GM18870 (cell line): ENCODE data around the gene FAAP100.

Experiments
- ATAC-seq: cut with Tn5 transposase; IDR thresholded peaks from one replicate; pipeline ENCODE4 v1.9.1; 2021; ENCODE audit warnings: moderate library complexity; ENCODE audit not compliant: unreplicated experiment

Gene FAAP100

GRCh38 chr17:81577278-81578000, 25.3 kb upstream of the FAAP100 start:
- ATAC-seq = no peak

DNA sequence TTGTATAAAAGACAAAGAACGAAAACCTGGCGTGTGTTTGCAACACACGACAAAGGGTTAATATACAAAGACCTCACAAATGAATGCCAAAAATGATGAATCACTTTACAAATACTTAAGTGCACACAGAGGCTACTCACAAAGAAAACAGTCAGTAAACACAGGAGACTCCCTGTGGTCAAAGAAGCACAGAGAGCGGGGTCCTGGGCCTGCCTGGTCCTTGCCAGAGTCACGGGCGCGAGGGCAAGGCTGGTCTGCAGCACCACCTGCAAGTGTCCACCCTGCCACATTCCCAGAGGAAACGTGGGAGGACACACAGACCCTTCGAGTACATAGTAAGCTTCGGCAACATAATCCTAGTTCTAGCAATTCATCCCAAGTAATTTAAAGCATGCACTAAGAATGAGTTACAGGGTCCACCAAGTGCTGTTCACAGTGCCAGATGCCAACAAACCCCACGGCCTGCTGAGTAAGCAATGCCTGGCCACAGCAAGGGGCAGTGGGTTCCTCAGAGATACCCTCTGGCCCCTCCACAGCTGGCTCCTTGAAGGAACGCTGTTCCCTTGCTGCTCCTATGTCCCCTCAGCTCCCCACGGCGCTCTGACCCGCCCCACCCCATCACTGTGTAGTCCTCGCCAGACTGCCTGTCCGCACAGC, 24.6 kb upstream of the FAAP100 start:
- no peak for ATAC-seq

GRCh38 chr17:81575836-81576235, 23.7 kb upstream of the FAAP100 start:
- no peak for ATAC-seq

- no peak for ATAC-seq
Observed at GRCh38 chr17:81574643-81574956, 22.4 kb upstream of the FAAP100 start.

DNA sequence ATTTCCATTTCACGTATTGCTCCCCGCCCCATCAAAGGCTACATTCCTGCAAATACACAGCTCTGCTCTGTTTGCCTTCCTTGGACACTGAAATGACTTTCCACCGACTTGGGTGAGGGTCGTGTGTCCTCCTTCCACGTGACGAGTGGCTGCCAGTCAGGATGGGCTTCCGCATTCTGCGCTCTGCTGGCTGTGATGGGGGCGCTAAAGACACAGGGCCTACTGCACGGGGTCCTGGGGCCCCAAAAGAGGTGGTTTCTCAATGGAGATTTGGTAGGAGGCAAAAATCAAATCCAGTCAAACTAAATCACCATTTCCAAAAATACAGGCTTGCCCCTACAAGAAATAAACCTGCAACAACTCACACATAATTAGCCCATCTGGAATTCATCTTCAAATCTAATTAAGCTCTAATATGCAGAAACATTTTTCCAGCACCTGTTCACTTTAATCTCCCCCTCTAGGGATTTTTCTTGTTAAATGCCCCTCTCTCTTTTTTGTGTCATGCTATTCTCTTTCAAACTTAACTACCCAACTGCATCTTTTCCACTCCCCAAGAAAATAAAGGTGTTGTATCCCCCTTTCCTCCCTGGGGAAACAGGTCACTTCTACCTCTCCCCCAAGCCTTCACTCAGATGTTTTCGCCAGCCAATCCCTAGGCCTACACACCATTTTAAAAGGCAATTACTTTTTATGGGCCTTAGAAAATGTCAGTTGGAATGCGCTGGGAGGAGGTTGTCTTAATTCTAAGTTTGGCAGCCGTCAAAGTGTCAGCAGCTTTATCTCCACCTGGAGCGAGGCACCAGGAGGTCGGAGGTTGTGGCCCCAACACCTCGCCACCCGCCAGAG, 21.9 kb upstream of the FAAP100 start:
- ATAC-seq = no peak

DNA sequence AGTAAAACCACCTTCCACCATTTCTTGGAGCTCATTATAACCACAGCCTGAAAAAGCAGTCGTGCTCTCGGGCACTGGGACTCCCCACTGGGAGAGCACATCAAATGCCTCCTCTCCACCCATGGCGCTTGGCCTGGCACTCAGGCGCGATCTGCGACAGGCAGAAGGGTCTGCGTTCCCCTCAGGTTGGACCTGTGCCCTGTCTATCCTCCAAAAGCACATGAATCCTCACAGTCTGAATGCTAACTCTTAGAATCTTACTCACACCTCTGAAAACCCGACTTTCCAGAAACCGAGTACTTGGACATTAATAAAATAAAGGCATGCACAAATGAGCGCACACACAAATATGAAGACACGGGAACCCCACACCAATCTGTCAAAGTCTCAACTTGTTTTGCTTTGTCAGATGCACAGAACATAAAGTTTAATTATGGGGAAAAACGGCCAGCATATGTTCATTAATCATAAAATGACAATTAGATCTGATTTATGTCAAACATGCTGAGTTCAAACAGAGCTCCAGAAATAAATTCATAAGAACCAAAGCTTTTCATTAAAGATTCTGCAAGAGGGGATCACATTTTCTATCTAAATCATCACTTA, 20.5 kb upstream of the FAAP100 start:
- no peak for ATAC-seq

GRCh38 chr17:81570964-81571363, 18.8 kb upstream of the FAAP100 start:
- ATAC-seq = no peak

- ATAC-seq = no peak
Observed at GRCh38 chr17:81569986-81570514, 17.9 kb upstream of the FAAP100 start.

DNA sequence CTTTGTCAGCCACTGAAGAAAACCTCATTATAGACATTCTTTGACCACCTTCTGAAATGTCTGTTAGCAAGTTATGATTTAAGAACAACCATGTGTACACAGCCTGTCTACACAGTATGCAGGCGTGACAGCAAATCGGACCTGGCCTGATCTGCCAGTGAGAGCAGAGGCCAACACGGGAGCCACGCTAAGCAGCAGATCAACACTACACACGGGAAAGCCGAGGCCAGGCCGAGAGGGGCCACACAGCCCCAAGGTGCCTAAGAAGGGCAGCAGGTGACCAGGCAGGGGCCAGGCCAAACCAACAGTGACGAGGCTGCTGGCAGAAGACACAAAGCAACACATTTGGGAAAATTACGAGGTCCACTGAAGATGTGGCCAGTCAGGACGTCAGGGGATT, 16.3 kb upstream of the FAAP100 start:
- ATAC-seq = no peak

DNA sequence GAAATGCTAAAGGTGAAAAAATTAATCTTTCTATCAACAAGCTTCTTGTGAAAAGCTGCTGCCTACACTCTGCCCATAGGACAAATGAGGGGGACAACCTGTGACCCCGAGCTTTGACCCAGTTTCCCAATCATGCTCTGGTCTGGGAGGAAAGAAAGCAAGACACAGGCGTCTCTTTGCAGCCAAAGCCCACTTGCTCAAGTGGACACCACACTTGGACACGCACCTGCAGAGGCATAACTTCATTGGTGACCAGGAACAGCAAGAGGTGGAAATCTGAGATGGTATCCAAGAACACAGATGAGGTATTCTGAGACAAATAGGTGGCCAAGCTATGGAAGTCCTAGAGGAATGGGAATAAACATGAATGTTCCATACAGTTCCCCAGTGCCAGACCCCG, 15.0 kb upstream of the FAAP100 start:
- ATAC-seq = no peak

- no peak for ATAC-seq
Observed at GRCh38 chr17:81566461-81567126, 14.4 kb upstream of the FAAP100 start.

GRCh38 chr17:81565231-81565630, 13.1 kb upstream of the FAAP100 start:
- no peak for ATAC-seq

- ATAC-seq = no peak
Observed at GRCh38 chr17:81564778-81565177, 12.6 kb upstream of the FAAP100 start.

DNA sequence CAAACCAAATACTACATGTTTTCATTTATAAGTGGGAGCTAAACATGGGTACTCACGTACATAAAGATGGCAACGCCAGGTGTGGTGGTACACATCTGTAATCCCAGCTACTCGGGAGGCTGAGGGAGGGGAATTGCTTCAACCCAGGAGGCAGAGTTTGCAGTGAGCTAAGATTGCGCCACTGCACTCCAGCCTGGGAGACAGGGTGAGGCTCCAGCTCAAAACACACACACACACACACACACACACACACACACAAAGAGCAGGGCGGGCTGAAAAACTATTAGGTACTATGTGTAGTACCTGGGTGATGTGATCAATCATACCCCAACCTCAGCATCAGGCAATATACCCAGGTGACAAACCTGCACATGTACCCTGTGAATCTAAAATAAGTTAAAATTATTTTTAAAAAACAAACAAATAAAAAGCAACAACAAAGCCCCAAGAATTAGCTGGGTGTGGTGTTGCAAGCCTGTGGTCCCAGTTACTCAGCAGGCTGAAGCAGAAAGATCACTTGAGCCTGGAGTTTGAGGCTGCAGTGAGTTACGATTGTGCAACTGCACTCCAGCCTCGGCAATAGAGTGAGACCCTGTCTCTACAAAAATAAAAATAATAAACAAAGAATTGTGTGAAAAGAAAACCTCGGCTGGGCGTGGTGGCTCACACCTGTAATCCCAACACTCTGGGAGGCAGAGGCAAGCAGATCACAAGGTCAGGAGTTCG, 11.9 kb upstream of the FAAP100 start:
- ATAC-seq = no peak

DNA sequence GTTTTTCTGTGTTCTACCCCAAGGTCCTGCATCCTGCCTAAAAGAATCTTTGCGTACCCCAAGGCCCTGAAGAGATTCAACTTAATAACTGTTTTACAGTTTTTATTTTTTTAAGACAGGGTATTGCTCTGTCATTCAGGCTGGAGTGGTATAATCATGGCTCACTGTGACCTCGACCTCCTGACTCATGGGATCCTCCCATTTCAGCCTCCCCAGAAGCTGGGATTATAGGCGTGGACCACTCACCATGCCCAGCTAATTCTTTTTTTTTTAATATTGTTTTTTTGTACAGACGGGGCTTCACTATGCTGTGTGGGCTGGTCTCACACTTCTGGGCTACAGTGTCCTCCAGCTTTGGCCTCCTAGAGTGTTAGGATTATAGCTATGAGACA, 9.3 kb upstream of the FAAP100 start:
- ATAC-seq = no peak

DNA sequence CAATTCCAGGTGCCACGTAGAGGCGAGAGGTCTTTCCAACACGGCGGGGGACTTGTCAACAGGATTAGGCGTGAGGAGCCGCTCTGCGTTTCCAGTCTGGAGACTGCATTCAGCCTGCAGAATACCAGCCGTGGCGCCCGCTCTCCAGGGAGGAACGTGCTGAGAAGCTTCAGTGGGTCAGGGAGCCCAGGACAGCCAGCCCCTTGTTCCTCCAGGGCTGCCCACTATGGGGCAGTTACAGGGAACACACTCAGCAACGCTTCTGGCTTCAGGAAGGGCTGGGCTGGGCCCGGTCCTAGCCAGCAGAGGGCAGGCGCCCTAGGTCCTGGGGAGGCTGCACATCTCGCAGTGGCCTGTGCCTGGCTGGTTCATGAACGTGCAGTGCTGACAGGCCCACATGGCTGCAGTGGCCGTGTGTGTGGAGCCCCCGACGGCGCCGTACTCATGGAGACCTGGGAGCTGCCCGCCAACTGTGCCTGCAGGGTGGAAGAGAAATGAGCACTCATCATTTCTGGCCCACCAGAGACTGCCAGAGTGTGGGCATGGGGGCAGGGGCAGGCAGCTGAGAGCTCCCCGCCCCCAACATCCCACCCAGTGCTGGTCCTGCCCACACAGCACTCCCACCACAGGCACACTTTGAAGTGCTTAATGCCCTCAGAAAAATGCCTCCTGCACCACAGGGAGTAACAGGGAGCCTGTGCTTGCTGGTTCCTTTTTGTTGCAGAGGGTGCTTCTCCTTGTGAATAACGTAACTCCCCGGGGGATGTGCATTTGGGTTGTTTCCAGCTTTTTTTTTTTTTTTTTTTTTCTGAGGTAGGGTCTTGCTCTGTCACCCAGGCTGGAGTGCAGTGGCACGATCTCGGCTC, 7.0 kb upstream of the FAAP100 start:
- ATAC-seq = no peak

GRCh38 chr17:81558115-81558468, 5.9 kb upstream of the FAAP100 start:
- ATAC-seq = no peak

GRCh38 chr17:81557276-81558114, 5.3 kb upstream of the FAAP100 start:
- ATAC-seq = no peak
